IPS DF 19.7 (cell line): ENCODE data around the gene SLC6A18.

ENCODE experiments used
- DNase-seq: peaks from one replicate; pipeline ENCODE4 v3.0.0-alpha.2; 2013; ENCODE audit warnings: low read depth, low spot score

Gene SLC6A18

DNA sequence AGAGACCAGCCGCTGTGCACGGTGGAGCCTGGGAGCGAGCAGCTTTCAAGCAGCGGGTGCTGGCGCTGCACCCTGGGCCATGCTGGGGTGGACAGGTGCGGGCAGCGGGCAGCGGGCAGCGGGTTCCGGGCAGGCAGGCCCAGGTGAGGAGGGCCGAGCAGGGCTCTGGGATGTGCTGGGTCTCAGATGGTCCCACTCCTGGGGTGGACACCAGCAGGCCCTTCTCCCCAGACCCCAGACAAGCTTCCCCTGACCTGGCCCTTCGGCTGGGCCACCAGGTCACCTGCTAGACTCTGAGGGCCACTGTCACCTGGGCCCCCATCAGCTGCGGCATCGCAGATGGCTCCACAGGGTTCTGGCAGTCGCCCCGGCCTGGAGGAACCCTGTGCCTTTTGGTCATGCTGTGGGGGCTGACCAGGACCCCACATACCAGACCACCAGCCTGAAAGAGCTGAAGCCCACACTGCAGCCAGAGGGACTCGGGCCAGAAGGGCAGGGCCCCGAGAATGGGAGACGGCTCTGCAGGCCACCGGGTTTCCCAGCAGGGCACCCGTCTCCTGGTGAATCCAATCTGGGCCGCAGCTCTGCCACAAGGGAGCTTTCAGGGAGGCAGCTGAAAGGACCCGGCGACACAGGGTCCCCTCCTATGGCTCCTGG, 21.7 kb upstream of the SLC6A18 start:
- no peak for DNase-seq

DNA sequence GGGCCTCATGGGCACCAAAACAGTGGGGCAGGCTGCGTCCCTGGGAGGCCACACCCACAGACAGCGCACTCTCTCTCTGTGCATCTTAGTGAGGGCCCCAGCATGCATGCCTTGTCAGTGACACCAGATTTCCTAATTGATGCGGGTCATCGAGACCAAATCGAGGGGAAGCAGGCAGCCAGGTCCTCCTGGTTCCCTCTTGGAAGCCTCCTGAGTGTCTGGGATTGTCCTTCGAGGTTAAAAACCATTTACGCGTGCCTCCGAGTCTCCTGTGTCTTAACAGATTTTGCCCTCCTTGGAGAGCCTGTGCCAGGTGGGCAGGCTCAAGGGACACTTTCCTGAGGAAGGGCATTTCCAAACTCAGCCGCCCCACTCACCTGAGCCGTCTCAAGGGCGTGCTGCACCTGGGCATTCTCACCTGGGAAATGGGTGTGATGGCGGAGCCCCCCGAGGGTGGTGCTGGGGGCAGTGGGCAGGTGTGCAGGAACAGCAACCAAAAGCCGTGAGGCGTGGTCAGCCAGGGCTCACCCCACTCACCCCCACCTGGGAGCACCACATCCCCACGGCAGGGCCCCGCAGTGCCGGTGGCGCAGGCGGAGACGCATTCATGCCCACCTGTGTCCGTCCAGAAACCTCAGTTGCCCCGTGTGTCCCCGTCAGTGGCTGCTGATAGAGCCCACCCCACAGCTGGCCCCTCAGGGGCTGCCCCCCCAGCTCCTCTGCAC, 21.1 kb upstream of the SLC6A18 start:
- no peak for DNase-seq

DNA sequence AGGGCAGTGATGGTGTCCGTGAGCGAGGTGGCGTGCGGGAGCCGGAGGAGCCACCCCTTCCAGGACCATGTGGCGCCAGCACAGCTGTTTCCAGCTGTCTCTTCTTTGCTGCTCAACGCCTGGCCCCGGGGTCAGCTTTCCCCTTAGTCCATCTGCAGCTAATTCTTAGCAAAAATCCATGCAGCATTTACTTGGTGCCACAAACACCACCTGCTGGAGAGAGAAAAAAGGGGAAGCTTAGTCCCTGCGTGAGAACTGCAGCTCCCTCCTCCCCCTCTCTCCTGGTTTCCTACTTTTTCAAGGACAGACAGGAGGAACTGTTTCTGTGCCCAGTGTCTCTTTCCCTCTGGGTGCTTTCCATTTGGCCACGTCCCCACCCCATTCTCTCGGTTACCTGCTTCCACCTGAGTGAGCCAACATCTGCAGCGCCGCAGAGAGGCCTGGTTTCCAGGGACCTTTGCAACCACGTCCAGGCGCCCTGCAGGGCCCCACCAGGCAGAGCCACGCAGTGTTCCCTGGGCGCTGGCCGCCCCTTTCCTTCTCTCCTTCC, 20.4 kb upstream of the SLC6A18 start:
- DNase-seq = peak; percentile 33

DNA sequence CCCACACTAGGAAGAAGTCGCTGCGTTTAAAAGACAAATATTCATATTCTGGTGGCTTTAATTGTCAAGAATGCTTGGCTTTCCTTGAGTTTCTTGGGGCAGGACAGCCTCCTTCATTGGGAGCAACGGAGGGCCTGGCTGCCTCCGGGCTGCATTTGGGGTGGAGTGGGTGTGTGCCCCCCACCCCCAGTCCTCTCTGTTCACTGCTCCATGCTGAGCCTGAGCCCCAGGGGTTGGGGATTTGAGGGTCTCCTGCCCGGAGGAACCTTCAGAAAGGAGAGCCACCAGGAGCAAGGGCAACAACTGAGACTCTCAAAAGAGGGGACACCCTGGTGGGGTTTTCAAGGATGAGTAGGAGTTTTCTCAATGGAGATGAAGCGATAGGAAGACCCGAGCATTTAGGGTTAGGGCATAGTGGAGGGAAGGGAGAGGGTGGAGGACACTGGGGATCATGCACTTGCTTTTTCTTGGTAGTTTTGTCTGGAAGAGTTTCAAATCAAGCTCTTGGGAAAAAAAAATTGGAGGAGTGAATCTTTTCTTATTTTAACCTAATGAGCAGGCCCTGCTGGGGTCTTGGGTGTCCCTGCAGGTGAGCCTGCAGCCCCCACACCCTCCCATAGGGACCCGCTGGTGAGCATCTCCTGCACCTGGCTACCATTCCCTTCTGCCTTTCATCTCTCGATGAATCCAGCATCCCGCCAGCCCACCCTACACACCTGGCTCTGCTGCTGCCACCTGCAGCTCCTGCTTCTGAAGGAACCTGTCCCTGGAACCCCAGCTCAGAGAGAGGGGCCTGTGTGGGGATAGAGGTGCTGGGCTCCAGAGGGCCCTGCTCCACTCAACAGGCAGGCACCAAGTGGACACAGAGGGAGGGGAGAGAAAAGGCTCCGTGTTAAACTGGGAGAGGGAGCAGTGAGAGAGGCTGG, 19.7 kb upstream of the SLC6A18 start:
- DNase-seq = no peak

DNA sequence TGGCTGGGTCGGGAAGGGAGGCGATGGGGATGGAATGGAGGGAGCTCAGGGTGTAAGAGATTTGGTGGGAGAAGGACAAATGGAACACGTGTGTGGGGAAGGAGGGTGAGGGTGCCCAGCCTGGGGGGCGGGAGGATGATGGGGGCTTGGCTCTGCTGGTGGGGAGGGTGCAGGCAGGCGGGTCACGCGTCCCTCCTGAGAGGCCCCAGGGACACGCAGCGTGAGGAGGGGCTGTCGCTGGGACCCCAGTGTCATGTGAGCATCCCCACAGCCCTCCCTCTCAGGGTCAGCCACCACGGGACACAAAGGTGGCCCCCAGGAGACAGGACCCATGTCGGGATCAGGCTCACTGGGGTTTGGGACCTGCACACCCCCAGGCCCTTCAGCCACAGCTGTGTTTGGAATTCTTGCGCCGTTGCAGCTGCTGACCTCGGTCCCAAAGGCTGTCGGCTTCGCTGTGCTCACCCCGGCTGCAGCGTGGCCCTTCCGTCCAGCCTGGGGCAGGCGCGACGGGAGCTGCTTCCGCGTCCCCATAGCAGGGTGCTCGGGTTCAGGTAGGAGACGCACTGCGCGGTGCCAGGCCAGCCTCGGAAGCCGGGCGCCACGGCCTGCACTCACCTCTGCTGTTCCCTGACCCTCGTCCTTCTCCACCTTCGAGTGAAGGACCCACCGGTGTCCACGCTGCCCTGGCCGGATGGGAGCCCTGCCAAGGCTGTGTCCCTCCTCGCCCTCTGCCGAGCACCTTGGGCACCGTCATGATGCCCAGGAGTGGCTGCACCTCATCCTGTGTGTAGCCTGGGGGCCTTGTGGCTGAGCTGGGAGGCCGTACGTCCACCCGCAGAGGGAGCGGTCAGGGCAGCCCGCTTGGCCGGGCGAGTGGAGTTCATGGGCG, 18.4 kb upstream of the SLC6A18 start:
- no peak for DNase-seq

DNA sequence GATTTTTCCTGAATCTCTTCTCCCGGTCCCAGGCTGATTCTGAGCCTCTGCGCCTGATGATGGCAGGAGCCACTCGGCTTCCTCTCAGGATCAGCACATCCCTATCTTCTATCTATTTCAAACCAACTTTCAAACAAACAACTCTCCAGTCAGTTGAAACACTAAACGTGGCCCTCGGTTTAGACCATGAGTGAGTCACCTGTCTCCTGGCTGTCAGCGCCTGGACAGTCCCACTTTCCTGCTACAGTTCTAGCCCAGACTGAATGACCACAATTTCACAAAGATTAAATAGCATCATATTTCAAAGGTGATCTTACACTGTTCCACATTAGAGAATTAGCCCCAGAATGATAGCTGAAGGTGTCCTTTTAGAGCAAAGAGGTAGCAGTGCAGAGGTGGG, 17.6 kb upstream of the SLC6A18 start:
- DNase-seq = no peak

DNA sequence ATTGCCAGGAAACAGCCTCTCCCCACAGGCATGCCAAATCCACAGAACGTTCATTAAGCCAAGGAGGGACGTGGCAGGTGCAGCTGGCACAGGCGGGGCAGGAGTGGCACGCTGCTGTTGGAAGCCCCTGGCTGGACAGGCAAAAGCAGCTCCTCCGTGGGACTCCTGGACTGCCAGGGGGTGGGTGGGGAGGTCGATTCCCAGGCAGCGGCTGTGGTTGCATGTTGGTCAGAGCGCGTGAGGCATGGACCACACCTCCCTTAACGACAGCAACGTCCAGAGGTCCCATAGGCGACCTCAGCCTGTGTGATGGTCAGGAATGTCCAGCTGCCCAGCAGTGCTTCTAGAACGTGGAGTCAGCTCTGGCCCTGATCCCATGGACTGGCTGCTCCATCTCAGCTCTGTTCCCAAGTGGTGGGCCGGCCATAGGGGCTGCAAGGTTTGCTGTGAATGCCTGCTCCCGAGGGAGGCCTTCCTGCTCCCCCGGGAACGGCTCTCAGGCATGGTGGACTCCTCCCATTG, 16.9 kb upstream of the SLC6A18 start:
- DNase-seq = no peak

DNA sequence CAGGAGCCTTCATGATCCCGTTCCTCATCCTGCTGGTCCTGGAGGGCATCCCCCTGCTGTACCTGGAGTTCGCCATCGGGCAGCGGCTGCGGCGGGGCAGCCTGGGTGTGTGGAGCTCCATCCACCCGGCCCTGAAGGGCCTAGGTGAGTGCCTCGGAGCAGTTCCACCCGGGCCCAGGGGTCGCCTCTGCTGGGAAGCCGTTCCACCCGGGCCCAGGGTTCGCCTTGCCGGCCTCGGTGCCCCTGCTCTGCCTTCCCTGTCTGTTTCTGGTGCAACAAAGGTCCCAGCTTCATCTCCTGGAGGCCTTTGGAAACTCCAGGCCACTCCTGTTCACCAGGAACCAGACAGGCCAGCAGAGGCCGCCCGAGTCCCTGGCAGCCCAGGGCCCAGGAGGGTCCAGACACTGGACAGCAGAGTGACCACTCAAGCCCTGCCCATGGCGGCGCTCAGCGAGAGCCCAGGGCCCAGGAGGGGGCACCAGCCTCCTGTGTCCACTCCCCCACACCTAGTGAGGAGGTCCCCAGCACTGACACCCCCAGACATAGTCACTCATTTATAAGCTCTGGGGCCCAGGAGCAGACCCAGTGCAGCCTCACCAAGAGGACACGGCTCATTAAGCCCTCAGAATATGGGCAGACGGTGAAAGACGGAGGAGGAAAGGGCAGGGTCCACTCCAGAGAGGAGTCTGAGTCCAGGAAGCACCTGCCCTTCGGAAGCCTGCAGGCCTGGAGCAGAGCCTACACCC, 16.3 kb upstream of the SLC6A18 start:
- no peak for DNase-seq

DNA sequence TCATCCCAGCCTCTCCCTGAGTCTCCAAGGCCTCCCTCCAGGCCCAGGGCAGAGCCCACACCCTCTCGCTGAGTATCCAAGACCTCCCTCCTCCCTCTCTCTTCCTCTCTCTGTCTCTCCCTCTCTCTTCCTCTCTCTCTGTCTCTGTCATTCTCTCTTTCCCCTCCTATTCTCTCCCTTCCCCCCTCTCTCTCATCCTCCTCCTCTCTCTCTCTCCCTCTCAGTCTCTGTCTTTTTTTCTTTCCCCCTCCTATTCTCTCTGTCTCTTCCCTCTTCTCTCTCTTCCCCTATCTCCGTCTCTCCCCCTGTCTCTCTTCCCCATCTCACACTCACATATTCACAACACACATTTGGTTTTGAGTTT, 15.7 kb upstream of the SLC6A18 start:
- no peak for DNase-seq

DNA sequence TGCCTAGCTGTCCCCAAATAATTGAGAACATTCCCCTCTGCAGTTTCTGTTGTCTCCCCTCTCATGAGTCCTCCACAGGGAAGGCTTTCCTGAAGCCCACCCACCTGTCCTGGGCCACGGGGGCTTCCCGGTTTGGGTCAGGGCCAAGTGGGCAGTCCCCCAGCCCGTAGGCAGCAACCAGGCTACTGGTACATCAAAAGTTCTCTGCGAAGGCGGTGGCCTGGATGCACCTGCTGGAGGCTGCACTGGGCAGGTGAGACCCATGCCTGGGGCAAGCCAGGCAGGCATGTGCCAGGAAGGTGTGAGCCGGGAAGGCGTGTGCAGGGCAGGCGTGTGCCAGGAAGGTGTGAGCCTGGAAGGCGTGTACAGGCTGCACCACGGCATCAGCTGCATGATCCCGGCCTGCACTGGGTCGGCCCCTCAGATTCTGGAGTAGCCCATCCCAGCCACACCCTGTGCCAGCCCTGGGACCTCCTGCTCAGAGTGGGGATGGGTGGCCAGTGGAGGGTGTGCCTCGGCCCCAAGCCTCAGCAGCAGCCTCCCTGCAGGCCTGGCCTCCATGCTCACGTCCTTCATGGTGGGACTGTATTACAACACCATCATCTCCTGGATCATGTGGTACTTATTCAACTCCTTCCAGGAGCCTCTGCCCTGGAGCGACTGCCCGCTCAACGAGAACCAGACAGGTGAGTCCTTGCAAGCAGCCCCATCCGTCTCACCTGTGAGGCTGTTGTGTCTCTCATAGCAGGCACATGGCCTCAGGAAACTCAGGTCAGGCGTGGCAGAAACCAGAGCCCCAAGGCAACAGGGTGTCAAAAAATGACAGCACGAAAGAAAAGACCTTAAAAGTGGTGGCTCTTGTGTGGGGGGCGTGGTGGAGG, 15.0 kb upstream of the SLC6A18 start:
- DNase-seq = no peak

DNA sequence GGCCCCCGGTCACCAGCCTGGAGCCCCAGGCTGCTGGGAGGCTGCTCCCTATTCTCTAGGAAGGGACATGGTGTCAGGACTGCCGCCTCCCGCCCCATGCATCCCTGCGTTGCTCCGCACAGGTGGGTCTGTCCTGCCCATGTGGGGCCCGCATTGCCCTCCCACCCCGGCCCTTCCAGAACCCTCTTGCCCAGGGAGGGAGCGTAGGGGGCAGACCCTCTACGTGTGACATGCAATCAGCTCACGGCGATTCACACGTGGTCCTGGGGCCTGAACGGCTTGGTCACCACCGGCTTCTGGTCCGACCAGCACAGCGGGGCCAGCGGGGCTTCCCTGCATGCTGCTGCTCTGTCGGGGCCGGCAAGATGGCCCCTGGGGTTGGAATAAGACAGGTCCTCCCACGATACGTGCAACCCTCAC, 14.3 kb upstream of the SLC6A18 start:
- no peak for DNase-seq

DNA sequence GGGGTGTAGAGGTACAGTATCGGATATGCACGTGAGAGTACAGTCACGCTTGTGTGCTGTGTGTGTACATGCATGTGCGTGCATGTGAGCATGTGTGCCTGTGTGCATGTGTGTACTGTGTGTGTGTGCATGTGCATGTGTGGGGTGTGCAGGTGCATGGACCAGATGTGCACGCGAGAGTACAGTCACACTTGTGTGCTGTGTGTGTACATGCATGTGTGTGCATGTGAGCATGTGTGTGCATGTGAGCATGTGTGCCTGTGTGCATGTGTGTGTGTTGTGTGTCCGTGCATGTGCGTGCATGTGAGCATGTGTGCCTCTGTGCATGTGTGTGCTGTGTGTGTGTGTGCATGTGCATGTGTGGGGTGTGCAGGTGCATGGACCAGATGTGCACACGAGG, 13.5 kb upstream of the SLC6A18 start:
- DNase-seq = no peak

DNA sequence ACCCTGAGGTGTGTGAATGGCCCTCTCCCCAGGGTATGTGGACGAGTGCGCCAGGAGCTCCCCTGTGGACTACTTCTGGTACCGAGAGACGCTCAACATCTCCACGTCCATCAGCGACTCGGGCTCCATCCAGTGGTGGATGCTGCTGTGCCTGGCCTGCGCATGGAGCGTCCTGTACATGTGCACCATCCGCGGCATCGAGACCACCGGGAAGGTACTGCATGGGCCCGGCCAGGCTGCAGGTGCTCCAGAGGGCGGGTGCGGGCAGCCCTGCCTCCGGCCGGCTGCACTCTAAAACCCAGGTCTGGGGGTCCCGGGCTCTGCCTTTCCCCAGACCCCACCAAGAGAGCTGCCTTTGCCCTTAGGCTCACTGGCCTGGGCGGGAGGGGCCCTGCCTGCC, 12.9 kb upstream of the SLC6A18 start:
- DNase-seq = no peak

DNA sequence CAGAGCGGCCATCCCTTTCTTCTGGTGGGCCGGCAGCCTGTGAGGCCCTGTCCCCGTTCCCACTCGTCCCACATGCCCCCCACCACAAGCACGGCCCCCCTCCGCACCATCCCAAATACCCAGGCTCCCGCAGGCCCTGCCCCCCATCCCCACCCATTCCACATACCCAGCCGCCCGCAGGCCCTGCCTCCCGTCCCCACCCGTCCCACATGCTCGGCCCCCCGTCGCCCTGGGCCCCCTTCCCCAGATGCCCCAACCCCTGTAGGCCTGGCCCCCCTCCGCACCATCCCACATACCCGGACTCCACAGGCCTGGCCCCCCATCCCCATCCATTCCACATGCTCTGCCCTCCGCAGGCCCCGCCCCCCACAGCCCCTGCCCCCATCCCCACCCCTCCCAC, 12.3 kb upstream of the SLC6A18 start:
- no peak for DNase-seq

DNA sequence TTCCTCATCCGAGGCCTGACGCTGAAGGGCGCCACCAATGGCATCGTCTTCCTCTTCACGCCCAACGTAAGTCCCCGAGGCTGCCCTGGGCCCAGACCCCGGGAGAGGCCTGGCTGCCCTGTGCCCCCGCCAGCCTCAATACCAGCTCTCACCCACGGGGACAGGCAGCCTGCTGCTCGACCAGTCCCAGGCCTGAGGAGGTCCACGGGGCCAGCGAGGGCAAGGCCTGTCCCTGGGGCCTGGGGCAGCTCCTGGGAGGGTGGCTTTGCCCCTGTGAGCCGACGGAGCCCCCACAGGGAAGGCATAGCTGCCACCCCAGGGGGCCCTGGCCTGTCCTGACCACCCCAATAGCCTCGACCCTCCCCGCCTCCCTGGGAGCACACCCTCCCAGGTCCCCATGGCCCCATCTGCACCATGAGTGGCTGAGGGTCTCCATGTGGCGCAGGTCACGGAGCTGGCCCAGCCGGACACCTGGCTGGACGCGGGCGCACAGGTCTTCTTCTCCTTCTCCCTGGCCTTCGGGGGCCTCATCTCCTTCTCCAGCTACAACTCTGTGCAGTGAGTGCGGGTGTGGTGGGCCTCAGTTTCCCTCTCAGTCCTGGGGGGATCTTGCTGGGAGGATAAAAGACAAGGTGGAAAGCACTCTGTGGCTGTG, 11.5 kb upstream of the SLC6A18 start:
- no peak for DNase-seq

DNA sequence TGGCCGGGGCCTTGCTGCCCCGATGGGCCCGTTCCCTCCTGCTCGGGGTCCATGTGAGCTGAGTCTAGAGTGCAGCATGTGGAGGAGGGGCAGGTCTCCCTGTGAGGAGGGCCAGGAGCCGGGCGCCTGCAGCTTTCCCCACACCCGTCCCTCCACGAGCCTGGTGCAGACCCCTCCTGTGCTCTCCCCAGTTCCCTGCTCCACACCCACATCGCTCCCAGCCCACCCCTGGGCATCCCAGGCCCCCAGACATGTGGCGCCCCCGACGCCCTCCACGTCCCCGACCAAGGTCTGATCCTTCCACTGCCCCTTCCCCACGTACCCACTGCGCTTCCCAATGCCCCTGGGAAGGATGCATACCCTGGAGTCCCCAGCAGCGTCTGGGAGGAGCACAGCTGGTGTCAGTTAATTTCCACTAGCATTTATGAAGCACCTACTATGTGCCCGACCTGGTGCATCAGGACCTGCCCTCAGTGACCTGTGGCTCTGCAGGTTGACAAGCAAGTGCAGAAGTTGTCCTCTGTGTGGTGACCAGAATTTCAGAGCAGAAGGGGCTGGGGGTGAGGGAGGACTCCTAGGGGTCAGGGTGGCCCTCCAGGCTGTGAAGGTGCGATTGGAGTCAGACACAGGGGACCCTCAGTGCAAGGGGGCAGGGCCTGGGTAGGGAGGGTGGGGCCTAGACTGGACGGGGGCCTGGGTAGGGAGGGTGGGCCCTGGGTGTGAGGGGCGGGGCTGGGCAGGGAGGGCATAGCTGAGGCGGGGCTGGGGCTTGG, 10.8 kb upstream of the SLC6A18 start:
- DNase-seq = no peak

DNA sequence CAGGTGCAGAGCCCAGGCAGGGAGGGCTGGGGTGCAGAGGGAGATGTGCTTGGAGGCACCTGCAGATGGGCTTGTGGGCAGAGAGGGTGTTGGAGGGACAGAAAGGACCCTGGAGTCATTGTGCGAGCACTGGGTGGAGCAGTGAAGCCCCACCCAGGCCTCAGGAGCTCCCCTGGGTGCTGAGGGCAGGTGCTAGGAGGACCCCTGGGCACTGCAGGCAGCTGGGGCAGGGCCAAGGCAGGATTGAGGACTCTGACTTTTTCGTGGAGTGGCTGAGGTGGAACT, 10.3 kb upstream of the SLC6A18 start:
- DNase-seq = no peak
